Activated effector memory CD4-positive, alpha-beta T cell treated with Interleukin-2 at 50 U/mL for 16 hours (primary cell): ENCODE measurements around the gene PARP8.

Experiments
- DNase-seq: peaks from one replicate; pipeline ENCODE4 v3.0.0-alpha.2; 2020

Gene PARP8

DNA sequence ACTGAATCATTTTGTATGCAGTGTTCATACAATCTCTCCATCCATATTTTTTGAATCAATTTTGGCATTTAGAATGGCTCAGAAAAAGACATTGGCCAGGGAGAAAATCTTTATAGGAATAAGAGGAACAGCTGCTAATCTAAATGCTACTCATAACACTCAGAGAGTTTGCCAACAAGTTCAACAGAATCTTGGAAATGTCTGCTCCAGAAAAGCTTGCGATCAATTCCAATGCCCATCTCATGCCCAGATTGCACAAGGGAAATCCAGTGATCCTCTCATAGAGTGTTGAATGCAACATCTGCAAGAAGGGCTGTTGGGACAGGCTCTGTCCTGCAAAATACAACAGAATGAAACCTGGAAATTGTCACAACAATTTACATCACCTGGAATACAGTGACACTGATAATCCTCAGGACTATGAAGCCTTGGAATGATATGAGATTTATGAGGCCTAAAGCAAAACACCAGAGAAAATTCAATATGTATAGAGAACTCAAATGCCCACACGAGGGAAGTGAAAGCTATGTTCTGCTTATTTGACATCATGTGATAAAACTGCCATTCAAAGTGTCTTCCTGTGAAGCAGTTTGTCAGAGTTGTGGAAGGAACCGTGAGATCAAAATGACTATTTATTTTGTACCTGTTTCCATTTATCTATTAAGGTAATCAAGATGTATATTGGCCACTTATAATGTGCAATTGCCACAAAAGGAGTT, 190.1 kb downstream of the PARP8 start:
- DNase-seq, result no peak

- no peak for DNase-seq
Observed at GRCh38 chr5:50863534-50864170, 197.2 kb downstream of the PARP8 start.

DNA sequence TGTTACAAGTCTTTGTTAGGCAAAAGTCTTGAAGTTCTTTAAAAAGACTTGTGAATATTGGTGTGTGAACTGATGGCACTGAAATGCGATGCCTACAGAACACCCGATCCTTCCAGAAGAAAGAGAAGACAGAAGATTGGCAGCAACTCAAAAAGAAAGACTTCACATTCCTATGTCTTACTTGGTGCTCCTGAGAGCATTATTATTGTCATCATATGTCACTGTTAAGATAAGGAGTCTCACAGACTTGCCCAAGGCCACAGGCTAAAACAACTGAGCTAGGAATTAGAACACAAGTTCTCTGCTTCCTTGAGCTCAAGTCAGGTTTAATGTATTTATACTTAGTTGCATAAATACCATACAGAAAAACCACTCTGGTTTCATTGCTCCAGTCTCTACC, 198.0 kb downstream of the PARP8 start:
- DNase-seq, result no peak

- no peak for DNase-seq
Observed at GRCh38 chr5:50866415-50866814, 200.0 kb downstream of the PARP8 start.

- DNase-seq, result no peak
Observed at GRCh38 chr5:50867140-50867539, 200.7 kb downstream of the PARP8 start.

- DNase-seq, result no peak
Observed at GRCh38 chr5:50873595-50874277, 207.3 kb downstream of the PARP8 start.

DNA sequence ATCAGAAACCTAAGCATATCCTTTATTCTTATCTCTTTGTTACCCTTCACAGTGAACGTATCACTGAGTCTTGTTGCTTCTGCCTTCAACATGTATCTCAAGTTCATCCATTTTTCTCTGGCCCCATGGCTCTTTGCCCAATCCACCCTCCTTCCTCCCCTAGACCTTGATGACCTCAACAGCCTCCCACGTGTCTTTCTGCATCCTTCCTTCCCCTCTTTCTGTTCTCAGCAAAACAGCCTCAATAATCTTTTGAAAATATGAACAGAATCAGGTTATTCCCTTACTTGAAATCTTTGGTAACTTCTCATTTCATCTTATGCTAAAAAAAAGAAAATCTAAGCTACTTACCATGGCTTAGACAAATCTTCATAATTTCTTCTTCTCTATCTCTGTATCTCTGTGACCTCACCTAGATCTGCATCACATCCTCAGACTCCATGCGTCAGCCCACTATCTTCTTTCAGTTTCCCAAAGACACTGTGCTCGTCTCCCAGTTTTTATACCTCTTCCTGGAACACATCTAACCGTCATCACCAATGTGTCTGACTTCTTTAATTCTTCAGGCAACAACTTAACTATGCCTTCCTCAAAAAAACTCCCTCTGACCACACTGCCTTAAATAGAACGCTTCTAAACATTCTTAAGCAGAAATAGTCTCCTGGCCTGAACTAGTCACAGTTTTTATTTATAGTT, 208.0 kb downstream of the PARP8 start:
- no peak for DNase-seq

- DNase-seq, result no peak
Observed at GRCh38 chr5:50875002-50875344, 208.5 kb downstream of the PARP8 start.

DNA sequence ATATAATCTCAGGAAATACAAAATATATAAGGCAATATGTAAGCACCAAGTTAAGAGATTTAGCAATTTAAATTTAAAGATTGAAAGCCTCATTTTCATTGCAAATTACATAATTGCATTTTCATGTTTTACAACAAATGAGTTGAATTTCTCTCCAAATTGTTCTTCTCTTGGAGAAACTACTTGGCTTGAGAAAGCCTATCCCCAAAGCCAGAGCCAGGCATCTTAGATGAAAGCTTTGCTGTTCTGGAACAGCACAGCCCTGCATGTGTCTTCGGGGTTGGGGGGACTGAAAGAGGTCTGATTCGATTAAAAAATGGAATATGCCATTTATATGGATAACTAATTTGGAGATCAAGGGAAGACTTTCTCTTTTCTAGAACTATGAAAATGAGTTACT, 212.0 kb downstream of the PARP8 start:
- DNase-seq, result no peak

- no peak for DNase-seq
Observed at GRCh38 chr5:50881407-50881806, 215.0 kb downstream of the PARP8 start.

GRCh38 chr5:50886657-50887345, 220.4 kb downstream of the PARP8 start:
- DNase-seq, result no peak

DNA sequence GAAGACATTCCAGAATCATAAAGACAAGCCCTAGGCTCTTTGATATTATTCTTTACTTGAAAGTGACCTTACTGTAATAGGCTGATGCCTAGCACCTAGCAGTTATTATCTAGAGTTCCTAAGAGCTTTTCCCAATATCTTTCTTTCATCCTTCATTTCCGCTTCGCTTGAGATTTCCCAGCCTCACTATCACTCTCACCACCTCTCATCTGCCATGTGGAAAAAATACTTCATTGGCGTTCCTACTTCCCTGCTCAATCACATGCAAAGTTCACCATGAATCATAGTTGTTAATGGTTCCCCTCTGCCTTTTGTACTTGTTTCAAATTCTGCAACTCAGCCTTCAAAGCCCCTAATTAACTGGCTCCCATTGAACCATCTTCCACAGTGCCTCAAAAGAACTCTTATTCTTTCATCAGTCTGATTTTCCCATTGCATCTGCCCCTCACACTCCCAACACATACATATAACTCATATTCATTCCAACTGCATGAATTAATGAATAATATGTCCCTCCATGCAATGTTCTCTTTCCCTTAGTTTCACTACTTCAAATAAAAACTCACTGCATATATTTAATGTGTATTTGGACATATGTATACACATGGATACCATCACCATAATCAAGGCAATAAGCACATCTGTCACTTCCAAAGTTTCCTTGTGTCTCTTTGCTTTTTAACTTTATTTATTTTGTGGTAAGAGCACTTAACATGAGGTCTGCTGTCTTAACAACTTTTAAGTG, 221.6 kb downstream of the PARP8 start:
- no peak for DNase-seq

DNA sequence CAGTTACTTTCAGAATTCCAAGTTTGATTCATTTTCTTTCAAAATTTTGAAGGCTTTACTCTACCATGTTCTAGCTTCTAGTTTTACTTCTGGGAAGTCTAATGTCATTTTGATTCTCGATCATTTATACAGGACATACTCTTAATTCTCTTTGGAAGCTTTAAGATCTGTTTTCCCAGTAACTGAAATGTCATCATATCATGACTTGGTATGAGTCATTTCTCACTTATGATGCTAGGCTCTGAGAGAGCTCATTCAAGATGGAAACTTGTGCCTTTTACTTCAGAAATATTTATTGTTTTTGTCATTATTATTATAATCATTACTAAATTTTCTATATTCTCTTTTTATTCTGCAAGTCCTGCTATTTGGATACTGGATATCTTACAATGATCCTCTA, 222.3 kb downstream of the PARP8 start:
- no peak for DNase-seq

DNA sequence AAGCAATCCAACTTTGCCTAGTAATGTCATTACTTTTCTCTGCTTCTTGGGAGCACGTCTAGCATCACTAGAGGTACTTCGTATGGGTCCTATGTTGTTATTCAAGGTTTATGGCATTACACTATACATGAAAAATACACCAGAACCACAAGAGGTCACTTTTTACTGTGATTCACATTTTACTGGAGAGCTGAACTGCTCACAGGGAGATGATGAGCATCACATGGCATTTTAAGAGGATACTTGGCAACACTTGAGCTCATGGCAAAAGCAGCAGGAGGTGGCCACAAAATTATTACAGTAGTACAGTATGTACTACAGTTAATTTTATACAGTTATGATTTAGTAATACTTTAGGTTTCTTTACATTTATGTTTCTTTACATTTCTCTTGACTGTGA, 223.4 kb downstream of the PARP8 start:
- DNase-seq, result no peak
